GM06990 (cell line): ENCODE data around the gene TSHZ3.

Experiments used
- DNase-seq: peaks from one replicate; pipeline ENCODE4 v3.0.0-alpha.2; 2011; ENCODE audit not compliant: insufficient read length; ENCODE audit errors: extremely low read depth
- H3K27me3 ChIP-seq: replicated peaks from 2 replicates; pipeline ENCODE4 v1.6.0; 2011; ENCODE audit warnings: low read length; ENCODE audit not compliant: control insufficient read depth, insufficient read depth
- H3K36me3 ChIP-seq: 2 replicates; pipeline ENCODE4 v1.5.1; 2011; ENCODE audit warnings: low read length; ENCODE audit not compliant: control insufficient read depth, insufficient read depth
- H3K4me3 ChIP-seq: replicated peaks from 2 replicates; pipeline ENCODE4 v1.5.1; 2011; ENCODE audit warnings: low read depth, mild to moderate bottlenecking, control low read depth, low read length
- CTCF ChIP-seq: IDR thresholded peaks from 2 replicates; pipeline ENCODE4 v1.5.1; 2011; ENCODE audit warnings: low read length, control low read depth, mild to moderate bottlenecking, inconsistent platforms; ENCODE audit not compliant: insufficient read depth, poor library complexity, severe bottlenecking

TSHZ3 gene

GRCh38 chr19:31346184-31347059, 2.8 kb downstream of the TSHZ3 start:
- TF ChIP-seq CTCF: no peak
- Histone ChIP-seq H3K27me3 (no peaks in the 10 kb centered on the region), H3K4me3 (no peak overlapping the region), H3K36me3 (no peaks in the 10 kb centered on the region)
- DNase-seq: no peak

GRCh38 chr19:31344403-31344802, 4.8 kb downstream of the TSHZ3 start:
- Histone ChIP-seq H3K36me3 (no peaks in the 10 kb centered on the region), H3K27me3 (no peaks in the 10 kb centered on the region), H3K4me3 (no peak overlapping the region)
- no peak for TF ChIP-seq CTCF
- no peak for DNase-seq

DNA sequence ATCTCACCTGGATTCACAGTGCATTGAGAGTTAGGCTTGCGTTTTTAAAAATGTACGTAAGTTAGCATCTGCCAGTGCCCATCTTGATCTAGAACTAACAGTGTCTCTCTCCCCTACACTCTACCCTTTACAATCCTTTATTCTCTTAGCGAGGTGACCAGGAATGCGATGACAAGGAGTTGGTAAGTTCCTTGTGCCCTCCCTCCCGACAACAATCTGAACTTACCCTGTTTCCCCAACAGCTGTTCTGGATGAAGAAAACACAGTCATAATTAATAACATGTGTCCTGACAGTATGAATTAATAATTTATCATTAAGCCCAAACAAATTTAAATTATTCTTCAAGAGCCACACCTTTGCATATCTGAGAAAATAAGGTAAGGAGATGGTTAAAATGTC, 6.3 kb downstream of the TSHZ3 start:
- H3K4me3 ChIP-seq: no peak overlapping the region
- no peak for DNase-seq
- no peak for TF ChIP-seq CTCF
- no peaks in the 10 kb centered on the region for H3K27me3 ChIP-seq
- H3K36me3 ChIP-seq: no peaks in the 10 kb centered on the region

- no peak for DNase-seq
- Histone ChIP-seq H3K4me3 (no peak overlapping the region), H3K36me3 (no peaks in the 10 kb centered on the region), H3K27me3 (no peaks in the 10 kb centered on the region)
- no peak for TF ChIP-seq CTCF
Observed at GRCh38 chr19:31340042-31341025, 8.9 kb downstream of the TSHZ3 start.

DNA sequence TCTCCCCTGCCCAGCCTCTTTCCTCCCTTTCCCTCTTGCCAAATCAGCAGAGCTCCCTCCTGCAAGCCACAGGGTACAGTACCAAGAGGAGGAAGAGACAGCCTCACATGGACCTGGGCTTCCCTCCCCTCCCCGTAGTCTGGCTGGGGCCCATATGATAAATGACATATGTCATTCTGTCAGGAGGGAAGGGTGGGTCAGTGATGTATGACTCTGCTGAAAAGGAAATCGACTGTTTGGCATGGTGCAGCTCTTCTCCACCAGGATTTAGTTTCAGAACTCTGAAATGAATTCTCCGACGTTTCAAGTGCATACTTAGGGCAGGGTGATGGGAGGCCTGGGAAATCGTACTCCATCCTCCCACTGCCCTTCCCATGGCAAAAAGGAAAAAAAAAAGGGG, 9.8 kb downstream of the TSHZ3 start:
- Histone ChIP-seq H3K36me3 (no peaks in the 10 kb centered on the region), H3K27me3 (no peaks in the 10 kb centered on the region), H3K4me3 (no peak overlapping the region)
- no peak for TF ChIP-seq CTCF
- no peak for DNase-seq
